H1 (cell line): ENCODE measurements around the gene RARA. TPM values are rescaled to one million over a fixed set of nuclear protein-coding genes. Genes with fewer than 3 reads are reported as not detected.
A peak's percentile ranks its signal among the peaks of the same experiment; 100 is the strongest.

ENCODE experiments used
- CTCF ChIA-PET: fragments of 300-600 bp; sonication (Branson Sonifier 250); formaldehyde crosslinking; loops from one replicate; lab custom pipeline; 2021; ENCODE audit not compliant: partially characterized antibody; lab: Charles Lee
- POLR2A ChIA-PET: fragments of 300-600 bp; sonication (Branson Sonifier 250); formaldehyde crosslinking; loops from one replicate; lab custom pipeline; 2021; ENCODE audit warnings: inconsistent platforms; ENCODE audit not compliant: partially characterized antibody; lab: Charles Lee
- DNase-seq, 2 experiments: peaks; one replicate each; pipeline versions ENCODE4 v3.0.0 to v3.0.0-alpha.2; 2010 to 2022; ENCODE audit warnings: low spot score in 2 of 2, low read depth in 1 of 2, mixed read lengths in 1 of 2
- FAIRE-seq: peaks from 2 replicates; lab custom pipeline; 2011; peaks lifted over from hg19 to GRCh38; lab: Jason Lieb, UNC
- H2AFZ ChIP-seq: 2 replicates; pipeline ENCODE4 v1.8.1; 2012; ENCODE audit warnings: low read length, inconsistent platforms
- H2AK5ac ChIP-seq: 2 replicates; pipeline ENCODE4 v1.6.1; 2013; ENCODE audit warnings: low read depth, low read length
- H2BK120ac ChIP-seq: replicated peaks from 2 replicates; pipeline ENCODE3; 2013; ENCODE audit warnings: low read depth, low read length, inconsistent platforms
- H2BK12ac ChIP-seq: 2 replicates; pipeline ENCODE4 v1.6.1; 2013; ENCODE audit warnings: low read depth, low read length
- H2BK15ac ChIP-seq: 2 replicates; pipeline ENCODE4 v1.6.1; 2013; ENCODE audit warnings: low read length
- H2BK20ac ChIP-seq: 2 replicates; pipeline ENCODE4 v1.6.1; 2013; ENCODE audit warnings: low read length
- H2BK5ac ChIP-seq: 2 replicates; pipeline ENCODE4 v1.6.1; 2013; ENCODE audit warnings: low read depth, low read length
- H3K14ac ChIP-seq: 2 replicates; pipeline ENCODE4 v1.6.1; 2013; ENCODE audit warnings: inconsistent platforms; ENCODE audit not compliant: insufficient read length
- H3K18ac ChIP-seq: 2 replicates; pipeline ENCODE4 v1.6.1; 2013; ENCODE audit warnings: low read length; ENCODE audit errors: extremely low read depth
- H3K23ac ChIP-seq: 2 replicates; pipeline ENCODE4 v1.6.1; 2013; ENCODE audit warnings: inconsistent platforms; ENCODE audit not compliant: insufficient read length
- H3K23me2 ChIP-seq: 2 replicates; pipeline ENCODE4 v1.6.1; 2013; ENCODE audit warnings: low read depth, low read length
- H3K27ac ChIP-seq: 2 replicates; pipeline ENCODE4 v1.6.1; 2011; ENCODE audit warnings: low read depth, low read length, inconsistent platforms
- H3K27me3 ChIP-seq, 4 experiments: replicated peaks in 1 of 4; 1 replicate in 1 of 4; 2 replicates in 3 of 4; pipeline versions ENCODE4 v1.6.1 to v1.8.1; 2011 to 2013; ENCODE audit warnings: low read length in 3 of 4, mild to moderate bottlenecking in 3 of 4, inconsistent platforms in 2 of 4, mixed read lengths in 2 of 4, moderate library complexity in 1 of 4; ENCODE audit not compliant: control insufficient read depth in 3 of 4, insufficient read depth in 3 of 4; ENCODE audit errors: extremely low read depth in 1 of 4
- H3K36me3 ChIP-seq, 4 experiments: 2 replicates each; pipeline versions ENCODE4 v1.6.1 to v1.8.1; 2011 to 2013; ENCODE audit warnings: mild to moderate bottlenecking in 4 of 4, low read length in 3 of 4, moderate library complexity in 2 of 4, control low read depth in 1 of 4, inconsistent platforms in 1 of 4; ENCODE audit not compliant: insufficient read depth in 4 of 4, control insufficient read depth in 2 of 4
- H3K4ac ChIP-seq: replicated peaks from 2 replicates; pipeline ENCODE3; 2013; ENCODE audit warnings: low read length, low read depth, mixed read lengths, inconsistent platforms; ENCODE audit not compliant: insufficient read length
- H3K4me1 ChIP-seq, 4 experiments: replicated peaks in 1 of 4; 1 replicate in 1 of 4; 2 replicates in 3 of 4; pipeline versions ENCODE4 v1.6.1 to v1.8.1; 2011 to 2013; ENCODE audit warnings: low read length in 3 of 4, inconsistent platforms in 2 of 4, mixed read lengths in 1 of 4; ENCODE audit not compliant: insufficient read depth in 4 of 4, control insufficient read depth in 3 of 4
- H3K4me2 ChIP-seq, 2 experiments: 2 replicates each; pipeline versions ENCODE4 v1.6.1 to v1.8.1; 2011 to 2013; ENCODE audit warnings: low read depth in 2 of 2, low read length in 2 of 2, control low read depth in 1 of 2, inconsistent platforms in 1 of 2, mild to moderate bottlenecking in 1 of 2; ENCODE audit not compliant: insufficient read depth in 1 of 2
- H3K4me3 ChIP-seq, 4 experiments: fragments of 200-600, 300-600 bp in 1 of 4; sonication (generic), shearing (Covaris generic), sonication (Bioruptor Twin) in 1 of 4; 2 replicates each; pipeline versions ENCODE4 v1.5.1 to v1.8.1; 2011 to 2016; ENCODE audit warnings: low read length in 4 of 4, low read depth in 3 of 4, control low read depth in 2 of 4, inconsistent platforms in 2 of 4, mild to moderate bottlenecking in 2 of 4, mixed read lengths in 1 of 4, moderate library complexity in 1 of 4; ENCODE audit not compliant: insufficient read depth in 2 of 4; ENCODE audit errors: extremely low read depth in 1 of 4
- H3K56ac ChIP-seq: replicated peaks from 2 replicates; pipeline ENCODE3; 2013; ENCODE audit warnings: low read depth, mild to moderate bottlenecking, mixed read lengths, low read length, inconsistent platforms; ENCODE audit not compliant: insufficient read length
- H3K79me1 ChIP-seq: 2 replicates; pipeline ENCODE4 v1.6.1; 2013; ENCODE audit warnings: low read depth, low read length, control low read depth
- H3K79me2 ChIP-seq, 2 experiments: 2 replicates each; pipeline versions ENCODE4 v1.6.1 to v1.8.1; 2012 to 2013; ENCODE audit warnings: low read length in 2 of 2, mild to moderate bottlenecking in 2 of 2, inconsistent platforms in 1 of 2; ENCODE audit not compliant: insufficient read depth in 2 of 2, control insufficient read depth in 1 of 2
- H3K9ac ChIP-seq, 4 experiments: replicated peaks in 1 of 4; 1 replicate in 1 of 4; 2 replicates in 3 of 4; pipeline versions ENCODE4 v1.6.1 to v1.8.1; 2011 to 2013; ENCODE audit warnings: low read depth in 3 of 4, low read length in 3 of 4, control low read depth in 2 of 4, mild to moderate bottlenecking in 2 of 4, moderate library complexity in 2 of 4, inconsistent platforms in 1 of 4; ENCODE audit errors: extremely low read depth in 1 of 4
- H3K9me3 ChIP-seq, 2 experiments: 2 replicates each; pipeline versions ENCODE4 v1.6.1 to v1.8.1; 2012 to 2013; ENCODE audit warnings: mild to moderate bottlenecking in 2 of 2, moderate library complexity in 2 of 2, control low read depth in 1 of 2, inconsistent platforms in 1 of 2, low read depth in 1 of 2, low read length in 1 of 2, mixed read lengths in 1 of 2; ENCODE audit not compliant: insufficient read depth in 2 of 2
- H4K20me1 ChIP-seq, 2 experiments: replicated peaks in 1 of 2; 2 replicates each; pipeline versions ENCODE3 to v1.8.1; 2011 to 2013; ENCODE audit warnings: inconsistent platforms in 2 of 2, low read length in 2 of 2, mild to moderate bottlenecking in 1 of 2; ENCODE audit not compliant: insufficient read depth in 2 of 2, control insufficient read depth in 1 of 2
- H4K5ac ChIP-seq: 2 replicates; pipeline ENCODE4 v1.6.1; 2013; ENCODE audit warnings: low read length, low read depth, mixed read lengths, inconsistent platforms; ENCODE audit not compliant: insufficient read length
- H4K8ac ChIP-seq: 2 replicates; pipeline ENCODE4 v1.8.0; 2013; ENCODE audit warnings: mild to moderate bottlenecking, moderate library complexity, low read length, inconsistent platforms; ENCODE audit not compliant: insufficient read depth; ENCODE audit errors: extremely low read depth
- H4K91ac ChIP-seq: replicated peaks from 2 replicates; pipeline ENCODE3; 2013; ENCODE audit warnings: low read length, mixed read lengths, inconsistent platforms; ENCODE audit not compliant: insufficient read length
- BACH1 ChIP-seq: IDR thresholded peaks from 2 replicates; pipeline ENCODE4 v1.6.1; 2012; ENCODE audit warnings: low read length, improper control_type of control experiment
- KDM1A ChIP-seq: fragments of 200-600, 300-600 bp; sonication (generic); IDR thresholded peaks from 2 replicates; pipeline ENCODE4 v1.7.1; 2016; ENCODE audit warnings: mild to moderate bottlenecking, low read length, borderline replicate concordance
- KDM5A ChIP-seq: fragments of 200-600 bp; IDR thresholded peaks from 2 replicates; pipeline ENCODE4 v1.7.1; 2012; ENCODE audit warnings: mild to moderate bottlenecking, low read length, inconsistent platforms, mixed read lengths
- whole genome bisulfite sequencing, 2 experiments: shearing (Covaris generic) in 1 of 2; methylation state at CpG; one replicate each; pipeline versions ENCODE4 v1.1.6 to v1.1.7; 2013 to 2015; ENCODE audit warnings: low lambda C conversion rate in 2 of 2, mixed read lengths in 2 of 2, inconsistent platforms in 1 of 2, low coverage in 1 of 2, missing lambda C conversion rate in 1 of 2; ENCODE audit not compliant: insufficient replicate concordance in 2 of 2, insufficient coverage in 1 of 2, insufficient read length in 1 of 2; ENCODE audit errors: extremely low coverage in 1 of 2, missing lambda C conversion rate in 1 of 2; 5-methylcytosine and 5-hydroxymethylcytosine counted together
- polyA plus RNA-seq, 7 experiments: library from polyadenylated mRNA; depleted of rRNA in 3 of 7; stranded (reverse) in 5 of 7; unstranded in 2 of 7; fragments of >200 nt in 5 of 7; fragments of 200-250 nt in 2 of 7; gene quantifications; 1 replicate in 5 of 7; 2 replicates in 1 of 7; 4 replicates in 1 of 7; pipeline versions ENCODE4 v1.2.1 to v1.2.3, GENCODE V29; 2011 to 2013; ENCODE audit warnings: missing spikeins in 2 of 7, mixed read lengths in 2 of 7
- total RNA-seq: library from RNA; stranded (reverse); fragmentation: NEBNext Ultra II Directional; extraction: Animal tissue kit (Norgen Biotek cat#: 25700); gene quantifications from 2 replicates; pipeline ENCODE4 v1.2.1, GENCODE V29; 2021

Gene RARA
- total and polyA plus RNA-seq, 2 of the 8 experiments (the other 6 are each of a cell fraction or from before 2014, with no cell fraction given) = 4.4 to 16.5 TPM

DNA sequence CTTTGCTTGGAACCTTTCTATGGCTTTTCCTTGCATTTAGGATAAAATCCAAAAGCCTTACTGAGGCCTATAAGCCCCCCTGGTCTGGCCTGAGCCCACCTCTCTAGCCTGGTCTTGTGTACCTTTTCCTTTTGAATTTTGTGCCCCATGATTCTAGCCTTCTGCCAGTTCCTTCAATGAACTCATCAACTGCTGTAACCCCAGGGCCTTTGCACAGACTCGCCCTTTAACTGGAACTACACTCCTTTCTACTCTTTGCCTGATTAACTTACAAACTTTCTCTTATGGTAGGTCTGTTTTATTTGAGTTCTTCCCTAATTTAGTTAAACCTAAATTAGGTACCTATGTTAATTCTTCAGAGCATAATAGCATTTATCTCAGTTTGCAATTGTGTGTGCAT, 31.3 kb downstream of the RARA start:
- Histone ChIP-seq H2BK5ac (no peak overlapping the region), H2BK12ac (no peak overlapping the region), H3K36me3 (no peaks in the 10 kb centered on the region), H2AK5ac (no peak overlapping the region), H3K9me3 (no peaks in the 10 kb centered on the region), H2BK20ac (no peak overlapping the region), H3K4me3 (no peak overlapping the region), H3K79me2 (no peaks in the 10 kb centered on the region), H4K20me1 (peaks cover 21 to 44% of the 10 kb centered on the region in 2 experiments), H3K4ac (no peak overlapping the region), H3K27me3 (peaks cover 22 to 76% (median 55%) of the 10 kb centered on the region in 4 experiments), H3K23ac (no peak overlapping the region), H2AFZ (no peak overlapping the region), H3K56ac (no peak overlapping the region), H4K5ac (no peak overlapping the region), H3K27ac (no peak overlapping the region), H3K18ac (no peak overlapping the region), H4K8ac (no peak overlapping the region), H3K79me1 (no peaks in the 10 kb centered on the region; the same call in 1 of the 2 replicates), H3K23me2 (peaks cover 21% of the 10 kb centered on the region; the same call in 1 of the 2 replicates), H2BK120ac (no peak overlapping the region), H3K4me1 (peaks cover 11 to 27% (median 21%) of the 10 kb centered on the region in 4 experiments), H3K4me2 (no peak overlapping the region; a peak in 1 of 4 replicates), H3K9ac (no peak overlapping the region), H4K91ac (no peak overlapping the region), H3K14ac (no peak overlapping the region), H2BK15ac (no peak overlapping the region)
- ChIA-PET POLR2A (interaction anchor here (1.3 to 27.8 kb wide), 2 partner anchors 10 to 38 kb away, joined by 3 to 570 read pairs; partner anchors contain the start of genes CDC6 and RARA), CTCF (interaction anchor here (1.1 to 30.8 kb wide), 2 partner anchors 14 to 22 kb away, joined by 3 to 1198 read pairs; partner anchors contain the start of gene RARA)
- WGBS, 2 experiments = 83% methylated on average over 1 of the region's 1 CpG; no CpG with 5 or more reads in 1 of the 2 experiments
- no peak for TF ChIP-seq KDM5A
- no peak for TF ChIP-seq BACH1
- 0 out of 2 replicates have a peak, but pooled peaks have one; percentile 25 for TF ChIP-seq KDM1A
- no peak for DNase-seq
- FAIRE-seq = no peak
